Spleen (tissue), 7 donors: Measurements from ENCODE around the gene NFE2.

Experiments
- POLR2AphosphoS5 ChIP-seq, 3 donors: sonication (generic); formaldehyde crosslinking; IDR thresholded peaks; one replicate each; pipeline ENCODE4 v1.5.1; 2017; ENCODE audit warnings: antibody characterized with exemption in 3 of 3
- TF ChIP-seq, protein P1 (sequence below), 11 experiments: fragments of 200-600 bp in 7 of 11; fragments of 450-650 bp in 4 of 11; sonication (generic) in 4 of 11; IDR thresholded peaks in 8 of 11; conservative IDR thresholded peaks in 3 of 11; 1 replicate in 7 of 11; 2 replicates in 4 of 11; pipeline versions ENCODE4 v1.4.0 to v1.8.0; 2016 to 2021; ENCODE audit warnings: antibody characterized with exemption in 11 of 11, inconsistent platforms in 4 of 11, mild to moderate bottlenecking in 1 of 11
- donor health status: DM: no; HTN: no; CAD: no; lungs with moderate emphysema.
- donor health status: DM: no; HTN: no; CAD: no.
- donor health status: DM: no; HTN: no; CAD: no.

DNA sequence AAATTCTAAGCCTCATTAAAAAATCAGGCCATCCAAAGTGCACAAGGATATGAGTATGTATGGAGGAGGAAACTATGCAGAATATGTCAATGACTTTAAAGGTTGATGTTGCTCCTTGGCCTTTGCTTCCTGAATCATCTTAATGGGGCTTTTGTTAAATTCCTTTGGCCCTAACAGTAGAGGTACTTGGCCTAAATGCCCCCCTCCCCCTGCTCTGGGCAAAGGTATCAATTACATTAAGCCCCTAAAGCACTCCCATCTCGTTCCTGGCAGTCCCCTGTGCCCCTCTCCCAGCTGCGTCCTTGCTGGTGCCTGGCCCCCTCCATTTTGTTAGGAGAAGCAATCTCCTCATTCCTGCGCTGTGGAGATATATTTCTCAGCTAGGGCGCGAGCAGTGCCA is 28.9 kb upstream of the NFE2 start:
- TF ChIP-seq, protein P1, sequence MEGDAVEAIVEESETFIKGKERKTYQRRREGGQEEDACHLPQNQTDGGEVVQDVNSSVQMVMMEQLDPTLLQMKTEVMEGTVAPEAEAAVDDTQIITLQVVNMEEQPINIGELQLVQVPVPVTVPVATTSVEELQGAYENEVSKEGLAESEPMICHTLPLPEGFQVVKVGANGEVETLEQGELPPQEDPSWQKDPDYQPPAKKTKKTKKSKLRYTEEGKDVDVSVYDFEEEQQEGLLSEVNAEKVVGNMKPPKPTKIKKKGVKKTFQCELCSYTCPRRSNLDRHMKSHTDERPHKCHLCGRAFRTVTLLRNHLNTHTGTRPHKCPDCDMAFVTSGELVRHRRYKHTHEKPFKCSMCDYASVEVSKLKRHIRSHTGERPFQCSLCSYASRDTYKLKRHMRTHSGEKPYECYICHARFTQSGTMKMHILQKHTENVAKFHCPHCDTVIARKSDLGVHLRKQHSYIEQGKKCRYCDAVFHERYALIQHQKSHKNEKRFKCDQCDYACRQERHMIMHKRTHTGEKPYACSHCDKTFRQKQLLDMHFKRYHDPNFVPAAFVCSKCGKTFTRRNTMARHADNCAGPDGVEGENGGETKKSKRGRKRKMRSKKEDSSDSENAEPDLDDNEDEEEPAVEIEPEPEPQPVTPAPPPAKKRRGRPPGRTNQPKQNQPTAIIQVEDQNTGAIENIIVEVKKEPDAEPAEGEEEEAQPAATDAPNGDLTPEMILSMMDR (IDR thresholded peaks at IDR 0.05 in 8 of 11, conservative IDR thresholded peaks at IDR 0.05 in 3 of 11): no peak
- no peak for TF ChIP-seq POLR2AphosphoS5 (IDR thresholded peaks at IDR 0.05)
